Measurements from ENCODE around the gene PLOD1. TPM values are rescaled to one million over a fixed set of nuclear protein-coding genes. Genes with fewer than 3 reads are reported as not detected.
"Not testable (repeated sequence)": the region's sequence is repeated elsewhere in the genome, so short reads cannot be mapped to it uniquely, and the experiment has no call there.

The PLOD1 gene
- total RNA-seq, 1 experiment from 2014 or later = 64.1 TPM

DNA sequence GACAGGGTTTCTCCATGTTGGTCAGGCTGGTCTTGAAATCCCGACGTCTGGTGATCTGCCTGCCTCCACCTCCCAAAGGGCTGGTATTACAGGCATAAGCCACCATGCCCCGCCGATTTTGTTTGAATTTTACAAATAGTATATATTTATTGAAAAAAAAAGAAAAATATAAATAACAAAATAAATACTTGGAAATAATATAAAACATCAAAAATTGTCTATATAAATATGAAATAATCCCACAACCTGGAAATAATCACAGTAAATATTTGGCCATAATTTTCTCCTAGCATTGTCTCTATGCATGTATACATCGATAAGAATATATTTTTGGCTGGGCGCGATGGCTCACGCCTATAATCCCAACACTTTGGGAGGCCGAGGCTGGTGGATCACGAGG, 2.7 kb upstream of the PLOD1 start:
- ChIA-PET POLR2A (ENCODE audit: unreplicated experiment) (no interaction called here), CTCF (no interaction called here)
- H3F3A ChIP-seq (ENCODE audit: insufficient read depth, low read depth) = 0 out of 2 replicates have a peak, but pooled peaks cover 2% of the 10 kb centered on the region
- no peaks in the 10 kb centered on the region for H4K20me1 ChIP-seq (ENCODE audit: insufficient read depth)
- TF ChIP-seq, protein P1, sequence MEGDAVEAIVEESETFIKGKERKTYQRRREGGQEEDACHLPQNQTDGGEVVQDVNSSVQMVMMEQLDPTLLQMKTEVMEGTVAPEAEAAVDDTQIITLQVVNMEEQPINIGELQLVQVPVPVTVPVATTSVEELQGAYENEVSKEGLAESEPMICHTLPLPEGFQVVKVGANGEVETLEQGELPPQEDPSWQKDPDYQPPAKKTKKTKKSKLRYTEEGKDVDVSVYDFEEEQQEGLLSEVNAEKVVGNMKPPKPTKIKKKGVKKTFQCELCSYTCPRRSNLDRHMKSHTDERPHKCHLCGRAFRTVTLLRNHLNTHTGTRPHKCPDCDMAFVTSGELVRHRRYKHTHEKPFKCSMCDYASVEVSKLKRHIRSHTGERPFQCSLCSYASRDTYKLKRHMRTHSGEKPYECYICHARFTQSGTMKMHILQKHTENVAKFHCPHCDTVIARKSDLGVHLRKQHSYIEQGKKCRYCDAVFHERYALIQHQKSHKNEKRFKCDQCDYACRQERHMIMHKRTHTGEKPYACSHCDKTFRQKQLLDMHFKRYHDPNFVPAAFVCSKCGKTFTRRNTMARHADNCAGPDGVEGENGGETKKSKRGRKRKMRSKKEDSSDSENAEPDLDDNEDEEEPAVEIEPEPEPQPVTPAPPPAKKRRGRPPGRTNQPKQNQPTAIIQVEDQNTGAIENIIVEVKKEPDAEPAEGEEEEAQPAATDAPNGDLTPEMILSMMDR (conservative IDR thresholded peaks at IDR 0.05) = no peak
- TF ChIP-seq EZH2 (IDR thresholded peaks at IDR 0.05; ENCODE audit: low read depth) = no peak
- no peak overlapping the region for H3K4me2 ChIP-seq
- H3K36me3 ChIP-seq (ENCODE audit: low read depth) = no peaks in the 10 kb centered on the region
- no peak overlapping the region for H3K27ac ChIP-seq
- 0 out of 2 replicates have a peak, but pooled peaks cover 10% of the 10 kb centered on the region for H3K4me1 ChIP-seq (replicated peaks; ENCODE audit: insufficient read depth)
- BruUV-seq (replicated peaks) = no TSS peak
- no peak overlapping the region for H3K4me3 ChIP-seq
- H3K9me3 ChIP-seq (ENCODE audit: insufficient read depth, low read depth) = no peaks in the 10 kb centered on the region
- H3K79me2 ChIP-seq (ENCODE audit: low read depth) = no peaks in the 10 kb centered on the region
- no peak for DNase-seq
- no peak overlapping the region for H2AFZ ChIP-seq
- intact Hi-C loops (cut with micrococcal nuclease; ENCODE audit: unreplicated experiment) = loop anchor here (5.0 kb wide), 1 partner anchor 50 kb away; the partner anchor contains the start of gene MFN2
- H3K9me2 ChIP-seq (ENCODE audit: insufficient read depth) = no peaks in the 10 kb centered on the region
- H3K27me3 ChIP-seq (ENCODE audit: insufficient read depth, low read depth) = no peaks in the 10 kb centered on the region

DNA sequence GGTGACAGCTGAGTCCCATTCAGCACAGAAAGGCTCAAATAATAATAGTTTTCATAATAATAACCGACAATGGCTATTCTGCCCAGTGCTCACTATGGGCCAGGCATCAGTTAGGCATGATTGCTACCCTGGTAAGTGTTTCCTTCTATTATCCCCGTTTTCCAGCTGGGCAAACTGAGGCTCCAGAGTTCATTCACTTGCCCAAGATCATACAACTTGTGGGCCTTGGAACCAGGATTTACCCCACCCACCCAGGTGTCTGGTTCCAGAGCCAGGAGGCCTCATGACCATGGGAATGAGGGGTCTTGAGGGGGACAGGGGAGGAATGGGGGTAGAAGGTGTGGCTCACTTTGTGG, 518 bp downstream of the PLOD1 start:
- BruUV-seq (replicated peaks) = no TSS peak
- Histone ChIP-seq H2AFZ (peak overlapping the region; percentile 97), H3K4me3 (peak overlapping the region; percentile 63), H3K27me3 (ENCODE audit: insufficient read depth, low read depth) (no peaks in the 10 kb centered on the region), H3K36me3 (ENCODE audit: low read depth) (no peaks in the 10 kb centered on the region), H3K9me3 (ENCODE audit: insufficient read depth, low read depth) (no peaks in the 10 kb centered on the region), H3K4me1 (replicated peaks; ENCODE audit: insufficient read depth) (0 out of 2 replicates have a peak, but pooled peaks cover 5% of the 10 kb centered on the region), H4K20me1 (ENCODE audit: insufficient read depth) (no peaks in the 10 kb centered on the region), H3F3A (ENCODE audit: insufficient read depth, low read depth) (no peaks in the 10 kb centered on the region), H3K79me2 (ENCODE audit: low read depth) (no peaks in the 10 kb centered on the region), H3K4me2 (peak overlapping the region; percentile 91), H3K27ac (no peak overlapping the region), H3K9me2 (ENCODE audit: insufficient read depth) (no peaks in the 10 kb centered on the region)
- DNase-seq = no peak
- intact Hi-C loops (cut with micrococcal nuclease; ENCODE audit: unreplicated experiment) = no loop called here
- POLR2A ChIA-PET (ENCODE audit: unreplicated experiment) = interaction anchor here (0.6 to 1.0 kb wide), 2 partner anchors 45 to 165 kb away, joined by 3 to 8 read pairs; partner anchors contain the start of gene MFN2
- no peak for TF ChIP-seq EZH2 (IDR thresholded peaks at IDR 0.05; ENCODE audit: low read depth)
- TF ChIP-seq, protein P1 (conservative IDR thresholded peaks at IDR 0.05) = no peak
- CTCF ChIA-PET = no interaction called here

- H3K9me2 ChIP-seq (ENCODE audit: insufficient read depth); H3K79me2 ChIP-seq (ENCODE audit: low read depth); H3F3A ChIP-seq (ENCODE audit: insufficient read depth, low read depth); H3K4me2 ChIP-seq; H3K36me3 ChIP-seq (ENCODE audit: low read depth); H2AFZ ChIP-seq; H3K4me1 ChIP-seq (replicated peaks; ENCODE audit: insufficient read depth); H4K20me1 ChIP-seq (ENCODE audit: insufficient read depth); intact Hi-C loops (cut with micrococcal nuclease; ENCODE audit: unreplicated experiment); H3K9me3 ChIP-seq (ENCODE audit: insufficient read depth, low read depth); CTCF ChIA-PET; H3K27me3 ChIP-seq (ENCODE audit: insufficient read depth, low read depth); H3K4me3 ChIP-seq; DNase-seq; H3K27ac ChIP-seq: not testable (repeated sequence)
- POLR2A ChIA-PET (ENCODE audit: unreplicated experiment) = interaction anchor here (0.7 kb wide), 1 partner anchor 27 kb away, joined by 16 read pairs; no protein-coding TSS in a partner anchor
- BruUV-seq (replicated peaks) = TSS peak; percentile 37
Measured at GRCh38 chr1:11935733-11936132, 1.2 kb downstream of the PLOD1 start.
